PFSK-1 (cell line): ENCODE data around the gene APEX1.

ENCODE experiments used
- FOXP2 ChIP-seq: optimal IDR thresholded peaks from 2 replicates; pipeline ENCODE3; 2011; ENCODE audit warnings: borderline replicate concordance, control low read depth, inconsistent platforms; ENCODE audit not compliant: insufficient read depth; ENCODE audit errors: extremely low read length, extremely low read depth
- POLR2AphosphoS5 ChIP-seq: IDR thresholded peaks from 2 replicates; pipeline ENCODE4 v1.6.1; 2012; ENCODE audit warnings: low read depth, mild to moderate bottlenecking, control low read depth, low read length, moderate library complexity
- SIN3A ChIP-seq: IDR thresholded peaks from 2 replicates; pipeline ENCODE4 v1.6.1; 2012; ENCODE audit warnings: mild to moderate bottlenecking, low read length, moderate library complexity, borderline replicate concordance; ENCODE audit not compliant: insufficient read depth
- TAF1 ChIP-seq: IDR thresholded peaks from 2 replicates; pipeline ENCODE4 v1.6.1; 2012; ENCODE audit warnings: low read length, control low read depth, borderline replicate concordance; ENCODE audit not compliant: insufficient read depth
- TF ChIP-seq, protein P1 (sequence below), 2 experiments: IDR thresholded peaks; 2 replicates each; pipeline versions ENCODE4 v1.6.1 to v1.8.0; 2011 to 2012; ENCODE audit warnings: low read depth in 2 of 2, low read length in 2 of 2, control low read depth in 1 of 2, inconsistent platforms in 1 of 2, mild to moderate bottlenecking in 1 of 2, moderate library complexity in 1 of 2; ENCODE audit not compliant: insufficient read depth in 1 of 2

DNA sequence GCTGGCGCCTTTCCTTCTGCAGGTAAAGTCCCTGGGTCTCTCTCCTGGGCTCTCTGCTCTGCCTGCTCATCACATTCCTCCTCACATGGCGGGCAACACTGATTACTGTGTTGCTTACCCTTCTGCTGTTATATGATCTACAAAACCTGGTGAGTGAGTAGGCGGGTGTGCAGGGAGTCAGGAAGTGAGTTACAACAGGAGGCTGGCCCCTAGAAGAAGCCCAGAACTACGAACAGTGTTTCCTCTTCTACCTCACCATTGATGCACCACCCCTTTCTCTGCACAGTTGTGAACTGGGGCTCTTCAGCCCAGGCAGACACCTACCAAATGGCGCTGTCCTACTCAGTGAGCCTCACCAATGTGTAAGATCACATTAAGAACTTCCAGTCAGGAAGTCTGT, 14.1 kb upstream of the APEX1 start:
- TF ChIP-seq TAF1 (no peak), POLR2AphosphoS5 (no peak), SIN3A (no peak), FOXP2 (no peak)
- TF ChIP-seq, protein P1, sequence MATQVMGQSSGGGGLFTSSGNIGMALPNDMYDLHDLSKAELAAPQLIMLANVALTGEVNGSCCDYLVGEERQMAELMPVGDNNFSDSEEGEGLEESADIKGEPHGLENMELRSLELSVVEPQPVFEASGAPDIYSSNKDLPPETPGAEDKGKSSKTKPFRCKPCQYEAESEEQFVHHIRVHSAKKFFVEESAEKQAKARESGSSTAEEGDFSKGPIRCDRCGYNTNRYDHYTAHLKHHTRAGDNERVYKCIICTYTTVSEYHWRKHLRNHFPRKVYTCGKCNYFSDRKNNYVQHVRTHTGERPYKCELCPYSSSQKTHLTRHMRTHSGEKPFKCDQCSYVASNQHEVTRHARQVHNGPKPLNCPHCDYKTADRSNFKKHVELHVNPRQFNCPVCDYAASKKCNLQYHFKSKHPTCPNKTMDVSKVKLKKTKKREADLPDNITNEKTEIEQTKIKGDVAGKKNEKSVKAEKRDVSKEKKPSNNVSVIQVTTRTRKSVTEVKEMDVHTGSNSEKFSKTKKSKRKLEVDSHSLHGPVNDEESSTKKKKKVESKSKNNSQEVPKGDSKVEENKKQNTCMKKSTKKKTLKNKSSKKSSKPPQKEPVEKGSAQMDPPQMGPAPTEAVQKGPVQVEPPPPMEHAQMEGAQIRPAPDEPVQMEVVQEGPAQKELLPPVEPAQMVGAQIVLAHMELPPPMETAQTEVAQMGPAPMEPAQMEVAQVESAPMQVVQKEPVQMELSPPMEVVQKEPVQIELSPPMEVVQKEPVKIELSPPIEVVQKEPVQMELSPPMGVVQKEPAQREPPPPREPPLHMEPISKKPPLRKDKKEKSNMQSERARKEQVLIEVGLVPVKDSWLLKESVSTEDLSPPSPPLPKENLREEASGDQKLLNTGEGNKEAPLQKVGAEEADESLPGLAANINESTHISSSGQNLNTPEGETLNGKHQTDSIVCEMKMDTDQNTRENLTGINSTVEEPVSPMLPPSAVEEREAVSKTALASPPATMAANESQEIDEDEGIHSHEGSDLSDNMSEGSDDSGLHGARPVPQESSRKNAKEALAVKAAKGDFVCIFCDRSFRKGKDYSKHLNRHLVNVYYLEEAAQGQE (IDR thresholded peaks at IDR 0.05; ENCODE audit: insufficient read depth in 1 of 2, low read depth in 2 of 2, low read length in 2 of 2): no peak
